Measurements from ENCODE around the gene AFF2. TPM values are rescaled to one million over a fixed set of nuclear protein-coding genes. Genes with fewer than 3 reads are reported as not detected.

AFF2 gene
- under 1 TPM; 0.01 to 0.02 TPM for polyA plus RNA-seq

- Histone ChIP-seq H3K4me1 (ENCODE audit: control insufficient read depth in 2 of 2, insufficient read depth in 2 of 2, low read length in 1 of 2) (peaks cover 0 to 3% of the 10 kb centered on the region in 2 donors), H3K27ac (ENCODE audit: low read depth in 2 of 2, low read length in 1 of 2) (no peak within 1 kb of the TSS), H3K36me3 (ENCODE audit: control insufficient read depth in 2 of 2, insufficient read depth in 2 of 2, low read length in 1 of 2) (no peaks in the 10 kb centered on the region), H3K9me3 (ENCODE audit: control insufficient read depth in 2 of 2, insufficient read depth in 1 of 2, low read depth in 1 of 2, low read length in 1 of 2) (no peaks in the 10 kb centered on the region), H3K27me3 (ENCODE audit: control insufficient read depth in 1 of 2, insufficient read depth in 2 of 2, low read length in 2 of 2) (peaks cover 0 to 7% of the 10 kb centered on the region in 2 donors), H3K4me3 (ENCODE audit: low read depth in 1 of 2, low read length in 2 of 2) (peak within 1 kb of the TSS; percentile 29 to 35)
- 1 to 25% methylated on average over 67 to 115 of the region's 115 CpGs for WGBS, 2 donors
Observed at GRCh38 chrX:148500423-148501385, at the start of gene AFF2. Gene AFF2, plus strand, starts transcription at chrX:148500617. Its CDS starts 481 bp downstream, at chrX:148501098.

DNA sequence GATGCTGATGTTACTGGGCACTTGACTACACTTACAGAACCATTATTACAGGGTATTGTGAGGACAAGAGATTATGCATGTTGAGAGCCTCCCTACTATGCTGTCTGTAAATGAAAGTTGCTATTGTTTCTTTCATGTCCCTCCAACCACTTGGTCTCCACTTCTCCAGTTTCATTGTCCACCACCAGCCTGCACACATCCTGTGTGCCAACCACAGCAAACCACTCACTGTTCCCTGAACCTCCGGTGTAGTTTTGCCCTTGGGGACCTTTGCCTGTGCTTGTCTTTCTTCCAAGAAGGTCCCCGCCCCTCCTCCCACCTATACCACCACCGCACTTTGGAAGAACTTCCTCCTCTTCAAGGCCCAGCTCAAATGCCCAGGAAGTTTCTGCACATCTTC lies 43.1 kb upstream of the AFF2 start:
- H3K36me3 ChIP-seq (ENCODE audit: control insufficient read depth in 2 of 2, insufficient read depth in 2 of 2, low read length in 1 of 2), result no peaks in the 10 kb centered on the region
- no peaks in the 10 kb centered on the region for H3K4me1 ChIP-seq (ENCODE audit: control insufficient read depth in 2 of 2, insufficient read depth in 2 of 2, low read length in 1 of 2)
- no peaks in the 10 kb centered on the region for H3K27me3 ChIP-seq (ENCODE audit: control insufficient read depth in 1 of 2, insufficient read depth in 2 of 2, low read length in 2 of 2)
- 45 to 53% methylated on average over 3 of the region's 3 CpGs for WGBS, 2 donors
- H3K9me3 ChIP-seq (ENCODE audit: control insufficient read depth in 2 of 2, insufficient read depth in 1 of 2, low read depth in 1 of 2, low read length in 1 of 2), result no peaks in the 10 kb centered on the region
- no peak overlapping the region for H3K27ac ChIP-seq (ENCODE audit: low read depth in 2 of 2, low read length in 1 of 2)
- H3K4me3 ChIP-seq (ENCODE audit: low read depth in 1 of 2, low read length in 2 of 2), result no peak overlapping the region

GRCh38 chrX:148459343-148459742 lies 41.1 kb upstream of the AFF2 start:
- H3K9me3 ChIP-seq (ENCODE audit: control insufficient read depth in 2 of 2, insufficient read depth in 1 of 2, low read depth in 1 of 2, low read length in 1 of 2), result no peaks in the 10 kb centered on the region
- H3K27ac ChIP-seq (ENCODE audit: low read depth in 2 of 2, low read length in 1 of 2), result no peak overlapping the region
- no peaks in the 10 kb centered on the region for H3K36me3 ChIP-seq (ENCODE audit: control insufficient read depth in 2 of 2, insufficient read depth in 2 of 2, low read length in 1 of 2)
- H3K4me1 ChIP-seq (ENCODE audit: control insufficient read depth in 2 of 2, insufficient read depth in 2 of 2, low read length in 1 of 2), result no peaks in the 10 kb centered on the region
- H3K27me3 ChIP-seq (ENCODE audit: control insufficient read depth in 1 of 2, insufficient read depth in 2 of 2, low read length in 2 of 2), result no peaks in the 10 kb centered on the region
- 61 to 62% methylated on average over 4 of the region's 4 CpGs for WGBS, 2 donors
- no peak overlapping the region for H3K4me3 ChIP-seq (ENCODE audit: low read depth in 1 of 2, low read length in 2 of 2)

- no peak overlapping the region for H3K27ac ChIP-seq (ENCODE audit: low read depth in 2 of 2, low read length in 1 of 2)
- no peaks in the 10 kb centered on the region for H3K9me3 ChIP-seq (ENCODE audit: control insufficient read depth in 2 of 2, insufficient read depth in 1 of 2, low read depth in 1 of 2, low read length in 1 of 2)
- 50 to 57% methylated on average over 4 of the region's 4 CpGs for WGBS, 2 donors
Observed at GRCh38 chrX:148466292-148466691, 34.1 kb upstream of the AFF2 start.

DNA sequence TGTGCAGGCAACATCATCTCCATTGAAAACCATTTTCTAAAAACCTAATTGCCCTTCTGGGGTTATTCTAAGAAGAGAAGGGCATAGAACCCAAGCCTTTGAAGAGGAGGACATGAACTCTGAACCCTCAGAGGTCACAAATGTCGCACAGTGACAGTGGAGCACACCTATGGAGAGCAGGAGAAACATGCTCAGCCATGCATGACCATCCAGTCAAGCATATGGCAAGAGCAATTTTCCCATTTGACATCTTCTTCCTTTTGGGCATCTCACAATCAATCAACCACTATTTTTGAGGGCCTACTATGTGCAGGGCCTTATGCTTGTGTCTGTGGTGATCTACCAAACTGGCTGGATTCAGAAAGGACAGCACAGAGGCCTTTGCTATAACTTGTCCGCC lies 30.1 kb upstream of the AFF2 start:
- Histone ChIP-seq H3K4me3 (ENCODE audit: low read depth in 1 of 2, low read length in 2 of 2) (no peak overlapping the region), H3K27me3 (ENCODE audit: control insufficient read depth in 1 of 2, insufficient read depth in 2 of 2, low read length in 2 of 2) (no peaks in the 10 kb centered on the region), H3K36me3 (ENCODE audit: control insufficient read depth in 2 of 2, insufficient read depth in 2 of 2, low read length in 1 of 2) (no peaks in the 10 kb centered on the region), H3K4me1 (ENCODE audit: control insufficient read depth in 2 of 2, insufficient read depth in 2 of 2, low read length in 1 of 2) (no peaks in the 10 kb centered on the region), H3K9me3 (ENCODE audit: control insufficient read depth in 2 of 2, insufficient read depth in 1 of 2, low read depth in 1 of 2, low read length in 1 of 2) (no peaks in the 10 kb centered on the region), H3K27ac (ENCODE audit: low read depth in 2 of 2, low read length in 1 of 2) (no peak overlapping the region)
- WGBS, 2 donors, result 57 to 77% methylated on average over 2 of the region's 2 CpGs

More at GRCh38 chrX:148466292-148466691, 34.1 kb upstream of the AFF2 start:
- H3K4me1 ChIP-seq (ENCODE audit: control insufficient read depth in 2 of 2, insufficient read depth in 2 of 2, low read length in 1 of 2), result no peaks in the 10 kb centered on the region
- H3K4me3 ChIP-seq (ENCODE audit: low read depth in 1 of 2, low read length in 2 of 2), result no peak overlapping the region
- H3K27me3 ChIP-seq (ENCODE audit: control insufficient read depth in 1 of 2, insufficient read depth in 2 of 2, low read length in 2 of 2), result no peaks in the 10 kb centered on the region
- no peaks in the 10 kb centered on the region for H3K36me3 ChIP-seq (ENCODE audit: control insufficient read depth in 2 of 2, insufficient read depth in 2 of 2, low read length in 1 of 2)

GRCh38 chrX:148474030-148474429 lies 26.4 kb upstream of the AFF2 start:
- 72 to 80% methylated on average over 4 of the region's 4 CpGs for WGBS, 2 donors
- no peaks in the 10 kb centered on the region for H3K4me1 ChIP-seq (ENCODE audit: control insufficient read depth in 2 of 2, insufficient read depth in 2 of 2, low read length in 1 of 2)

GRCh38 chrX:148492057-148492456 lies 8.4 kb upstream of the AFF2 start:
- Histone ChIP-seq H3K4me3 (ENCODE audit: low read depth in 1 of 2, low read length in 2 of 2) (no peak overlapping the region), H3K9me3 (ENCODE audit: control insufficient read depth in 2 of 2, insufficient read depth in 1 of 2, low read depth in 1 of 2, low read length in 1 of 2) (no peaks in the 10 kb centered on the region), H3K4me1 (ENCODE audit: control insufficient read depth in 2 of 2, insufficient read depth in 2 of 2, low read length in 1 of 2) (no peaks in the 10 kb centered on the region), H3K36me3 (ENCODE audit: control insufficient read depth in 2 of 2, insufficient read depth in 2 of 2, low read length in 1 of 2) (no peaks in the 10 kb centered on the region), H3K27ac (ENCODE audit: low read depth in 2 of 2, low read length in 1 of 2) (no peak overlapping the region), H3K27me3 (ENCODE audit: control insufficient read depth in 1 of 2, insufficient read depth in 2 of 2, low read length in 2 of 2) (no peaks in the 10 kb centered on the region)
- WGBS, 2 donors, result 75 to 79% methylated on average over 2 of the region's 2 CpGs

More at GRCh38 chrX:148474030-148474429, 26.4 kb upstream of the AFF2 start:
- Histone ChIP-seq H3K36me3 (ENCODE audit: control insufficient read depth in 2 of 2, insufficient read depth in 2 of 2, low read length in 1 of 2) (no peaks in the 10 kb centered on the region), H3K27ac (ENCODE audit: low read depth in 2 of 2, low read length in 1 of 2) (no peak overlapping the region), H3K4me3 (ENCODE audit: low read depth in 1 of 2, low read length in 2 of 2) (no peak overlapping the region), H3K9me3 (ENCODE audit: control insufficient read depth in 2 of 2, insufficient read depth in 1 of 2, low read depth in 1 of 2, low read length in 1 of 2) (no peaks in the 10 kb centered on the region), H3K27me3 (ENCODE audit: control insufficient read depth in 1 of 2, insufficient read depth in 2 of 2, low read length in 2 of 2) (no peaks in the 10 kb centered on the region)

DNA sequence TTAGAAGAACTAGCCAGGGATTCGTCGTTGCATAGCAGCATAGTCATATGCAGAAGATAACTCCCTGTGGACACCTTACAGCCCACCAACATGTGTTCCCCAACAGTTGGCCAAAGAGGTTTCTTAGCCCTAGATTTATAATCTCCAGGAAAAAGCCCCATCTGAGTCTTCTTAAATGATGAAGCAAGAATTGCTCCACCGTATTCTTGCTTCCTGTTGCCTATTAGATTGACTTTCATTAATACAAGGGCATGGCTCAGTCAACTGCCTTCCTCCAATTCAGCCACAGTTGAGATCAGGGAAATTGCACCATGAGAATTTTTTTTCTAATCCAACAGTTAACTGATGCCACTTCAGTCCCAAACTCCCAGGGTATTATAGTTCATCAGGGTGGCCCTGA lies 5.2 kb upstream of the AFF2 start:
- H3K27ac ChIP-seq (ENCODE audit: low read depth in 2 of 2, low read length in 1 of 2), result no peak overlapping the region
- H3K4me3 ChIP-seq (ENCODE audit: low read depth in 1 of 2, low read length in 2 of 2), result no peak overlapping the region
- 77 to 80% methylated on average over 3 of the region's 3 CpGs for WGBS, 2 donors
- no peaks in the 10 kb centered on the region for H3K36me3 ChIP-seq (ENCODE audit: control insufficient read depth in 2 of 2, insufficient read depth in 2 of 2, low read length in 1 of 2)
- H3K27me3 ChIP-seq (ENCODE audit: control insufficient read depth in 1 of 2, insufficient read depth in 2 of 2, low read length in 2 of 2), result no peaks in the 10 kb centered on the region
- H3K9me3 ChIP-seq (ENCODE audit: control insufficient read depth in 2 of 2, insufficient read depth in 1 of 2, low read depth in 1 of 2, low read length in 1 of 2), result no peaks in the 10 kb centered on the region
- H3K4me1 ChIP-seq (ENCODE audit: control insufficient read depth in 2 of 2, insufficient read depth in 2 of 2, low read length in 1 of 2), result no peaks in the 10 kb centered on the region

GRCh38 chrX:148498067-148498466 lies 2.4 kb upstream of the AFF2 start:
- 58 to 76% methylated on average over 3 of the region's 3 CpGs for WGBS, 2 donors
- H3K36me3 ChIP-seq (ENCODE audit: control insufficient read depth in 2 of 2, insufficient read depth in 2 of 2, low read length in 1 of 2), result no peaks in the 10 kb centered on the region
- H3K27me3 ChIP-seq (ENCODE audit: control insufficient read depth in 1 of 2, insufficient read depth in 2 of 2, low read length in 2 of 2), result peaks cover 0 to 7% of the 10 kb centered on the region in 2 donors
- no peak overlapping the region for H3K4me3 ChIP-seq (ENCODE audit: low read depth in 1 of 2, low read length in 2 of 2)
- no peaks in the 10 kb centered on the region for H3K9me3 ChIP-seq (ENCODE audit: control insufficient read depth in 2 of 2, insufficient read depth in 1 of 2, low read depth in 1 of 2, low read length in 1 of 2)
- H3K4me1 ChIP-seq (ENCODE audit: control insufficient read depth in 2 of 2, insufficient read depth in 2 of 2, low read length in 1 of 2), result peaks cover 0 to 3% of the 10 kb centered on the region in 2 donors
- no peak overlapping the region for H3K27ac ChIP-seq (ENCODE audit: low read depth in 2 of 2, low read length in 1 of 2)
